HepG2 (cell line): ENCODE results near the gene ZNF446. TPM values are rescaled to one million over a fixed set of nuclear protein-coding genes. Genes with fewer than 3 reads are reported as not detected.
A peak's percentile ranks its signal among the peaks of the same experiment; 100 is the strongest.

Experiments used
- ATAC-seq: fragments of 200-7000 bp; cut with Tn5 transposase; 3 replicates; pipeline ENCODE4 v1.9.1; 2020; ENCODE audit warnings: mild to moderate bottlenecking, moderate library complexity
- BruUV-seq: library from RNA; stranded (reverse); fragments of 400-500 nt; replicated peaks from 2 replicates; lab custom pipeline; 2021; lab: Mats Ljungman, UMichigan
- CTCF ChIA-PET: fragments of 300-600 bp; formaldehyde crosslinking; extraction: SDS; loops from one replicate; lab custom pipeline; 2021; ENCODE audit warnings: low total read pairs, inconsistent platforms, low intra/inter-chr PET ratio; lab: Yijun Ruan, JAX
- POLR2A ChIA-PET: fragments of 350-600 bp; sonication (Branson Sonifier 250); formaldehyde crosslinking; loops from one replicate; lab custom pipeline; 2020; ENCODE audit warnings: antibody characterized with exemption, inconsistent platforms; lab: Yijun Ruan, JAX
- DNase-seq: peaks from one replicate; pipeline ENCODE4 v3.0.0-alpha.2; 2015; ENCODE audit warnings: low spot score
- FAIRE-seq: peaks from 3 replicates; lab custom pipeline; 2011; peaks lifted over from hg19 to GRCh38; lab: Jason Lieb, UNC
- H2AFZ ChIP-seq: one replicate; pipeline ENCODE4 v1.6.1; 2011; ENCODE audit warnings: low read length, inconsistent platforms
- H3K27ac ChIP-seq: fragments of 300-600 bp; 3 replicates; pipeline ENCODE4 v1.8.0; 2011; ENCODE audit warnings: mixed run types, mild to moderate bottlenecking, mixed read lengths, low read length, inconsistent platforms; ENCODE audit not compliant: insufficient read depth; ENCODE audit errors: extremely low read length
- H3K27me3 ChIP-seq, 2 experiments: fragments of 200-600 bp in 1 of 2; 2 replicates in 1 of 2; 3 replicates in 1 of 2; pipeline versions ENCODE4 v1.6.0 to v1.8.0; 2011; ENCODE audit warnings: low read length in 2 of 2, mild to moderate bottlenecking in 2 of 2, moderate library complexity in 2 of 2, inconsistent platforms in 1 of 2; ENCODE audit not compliant: insufficient read depth in 2 of 2, control insufficient read depth in 1 of 2
- H3K36me3 ChIP-seq, 2 experiments: fragments of 200-600 bp in 1 of 2; replicated peaks in 1 of 2; 2 replicates in 1 of 2; 3 replicates in 1 of 2; pipeline versions ENCODE4 v1.5.1 to v1.8.0; 2011; ENCODE audit warnings: low read length in 2 of 2, inconsistent platforms in 1 of 2; ENCODE audit not compliant: insufficient read depth in 2 of 2, control insufficient read depth in 1 of 2
- H3K4me1 ChIP-seq: 2 replicates; pipeline ENCODE4 v1.5.1; 2012; ENCODE audit warnings: low read length, inconsistent platforms; ENCODE audit not compliant: insufficient read depth
- H3K4me2 ChIP-seq: 2 replicates; pipeline ENCODE4 v1.6.0; 2011; ENCODE audit warnings: low read depth, low read length, inconsistent platforms
- H3K4me3 ChIP-seq, 3 experiments: fragments of 200-600 bp in 1 of 3; sonication (generic), shearing (Covaris generic) in 1 of 3; replicated peaks in 1 of 3; 2 replicates each; pipeline ENCODE4 v1.5.1; 2011 to 2016; ENCODE audit warnings: low read length in 3 of 3, inconsistent platforms in 2 of 3, low read depth in 2 of 3, mild to moderate bottlenecking in 2 of 3, control low read depth in 1 of 3, mixed read lengths in 1 of 3; ENCODE audit not compliant: insufficient read depth in 1 of 3
- H3K79me2 ChIP-seq: one replicate; pipeline ENCODE4 v1.6.1; 2011; ENCODE audit warnings: low read length, inconsistent platforms; ENCODE audit not compliant: insufficient read depth
- H3K9ac ChIP-seq: 2 replicates; pipeline ENCODE4 v1.6.0; 2011; ENCODE audit warnings: mild to moderate bottlenecking, low read depth, low read length, inconsistent platforms; ENCODE audit not compliant: insufficient read depth
- H3K9me3 ChIP-seq: 2 replicates; pipeline ENCODE4 v1.5.1; 2012; ENCODE audit warnings: mild to moderate bottlenecking, low read length
- H4K20me1 ChIP-seq: 2 replicates; pipeline ENCODE4 v1.6.0; 2011; ENCODE audit warnings: inconsistent platforms, mild to moderate bottlenecking, low read length, moderate library complexity; ENCODE audit not compliant: insufficient read depth
- ARID2 ChIP-seq: sonication (generic); formaldehyde crosslinking; IDR thresholded peaks from 2 replicates; pipeline ENCODE4 v1.8.1; 2022; ENCODE audit warnings: mild to moderate bottlenecking, missing genetic modification reagents, borderline replicate concordance
- CBX1 ChIP-seq: IDR thresholded peaks from one replicate; pipeline ENCODE4 v1.6.1; 2016; ENCODE audit warnings: antibody characterized with exemption, low read depth
- CENPX ChIP-seq: sonication (generic); formaldehyde crosslinking; IDR thresholded peaks from 2 replicates; pipeline ENCODE4 v1.9.0; 2021; ENCODE audit warnings: mild to moderate bottlenecking, missing genetic modification reagents, moderate library complexity
- EEA1 ChIP-seq: sonication (generic); formaldehyde crosslinking; IDR thresholded peaks from 2 replicates; pipeline ENCODE4 v1.5.1; 2020; ENCODE audit warnings: mild to moderate bottlenecking, missing genetic modification reagents, borderline replicate concordance
- JUNB ChIP-seq: sonication (generic); formaldehyde crosslinking; IDR thresholded peaks from 2 replicates; pipeline ENCODE4 v1.8.0; 2022; ENCODE audit warnings: missing genetic modification reagents, mild to moderate bottlenecking, borderline replicate concordance
- POLR2A ChIP-seq, 2 experiments: IDR thresholded peaks; 2 replicates each; pipeline ENCODE4 v1.6.1; 2011; ENCODE audit warnings: low read depth in 2 of 2, low read length in 2 of 2, mild to moderate bottlenecking in 1 of 2, moderate library complexity in 1 of 2; ENCODE audit not compliant: insufficient read depth in 1 of 2
- RCOR2 ChIP-seq: IDR thresholded peaks from 2 replicates; pipeline ENCODE4 v1.6.1; 2016; ENCODE audit warnings: missing biosample characterization, missing genetic modification reagents
- SMAD1 ChIP-seq: sonication (generic); formaldehyde crosslinking; IDR thresholded peaks from 2 replicates; pipeline ENCODE4 v1.4.0; 2020; ENCODE audit warnings: missing genetic modification reagents, low read depth, mild to moderate bottlenecking, borderline replicate concordance
- SNRNP70 ChIP-seq: fragments of 200-400 bp; formaldehyde crosslinking; IDR thresholded peaks from 2 replicates; pipeline ENCODE4 v1.6.1; 2017; ENCODE audit warnings: mild to moderate bottlenecking, low read depth, low read length, moderate library complexity
- SRF ChIP-seq: IDR thresholded peaks from 2 replicates; pipeline ENCODE4 v1.6.1; 2011; ENCODE audit warnings: mild to moderate bottlenecking, low read depth, low read length, moderate library complexity
- TAF15 ChIP-seq: fragments of 200-400 bp; formaldehyde crosslinking; IDR thresholded peaks from one replicate; pipeline ENCODE4 v1.6.1; 2018; ENCODE audit warnings: mild to moderate bottlenecking, low read depth, low read length; ENCODE audit not compliant: poor library complexity, severe bottlenecking
- ZBTB26 ChIP-seq: IDR thresholded peaks from 2 replicates; pipeline ENCODE4 v1.6.1; 2016; ENCODE audit warnings: missing compliant biosample characterization, missing genetic modification reagents, borderline replicate concordance
- ZNF205 ChIP-seq: IDR thresholded peaks from 2 replicates; pipeline ENCODE4 v1.6.1; 2018; ENCODE audit warnings: missing biosample characterization, missing genetic modification reagents
- WGBS: methylation state at CpG from one replicate; pipeline ENCODE4 v1.1.6; 2017; ENCODE audit warnings: low lambda C conversion rate; 5-methylcytosine and 5-hydroxymethylcytosine counted together
- in situ Hi-C: cut with HindIII; loops from 2 replicates; pipeline ENCODE4 v1.10.0; 2017; ENCODE audit warnings: low pct_unique_long_range_greater_than_20kb; ENCODE audit not compliant: extremely low pct_ligation_motif_present
- intact Hi-C: fragments of 100-400 bp; cut with micrococcal nuclease; formaldehyde crosslinking; loops from one replicate; pipeline ENCODE4 v1.10.0; 2022; ENCODE audit not compliant: unreplicated experiment
- polyA plus RNA-seq, 8 experiments: library from polyadenylated mRNA; depleted of rRNA in 3 of 8; stranded (reverse) in 7 of 8; unstranded in 1 of 8; fragments of >200 nt; fragmentation: Illumina TruSeq in 4 of 8; extraction: Trizol in 4 of 8; gene quantifications; 2 replicates each; pipeline versions ENCODE4 v1.2.1 to v1.2.3, GENCODE V29; 2011 to 2016; ENCODE audit warnings: low read depth in 4 of 8, missing spikeins in 1 of 8, mixed read lengths in 1 of 8; ENCODE audit not compliant: insufficient read depth in 1 of 8
- total RNA-seq, 5 experiments: library from RNA; depleted of rRNA; stranded (reverse); fragments of >200 nt; fragmentation: Illumina TruSeq; extraction: Trizol; gene quantifications; 2 replicates each; pipeline ENCODE4 v1.2.3, GENCODE V29; 2016; ENCODE audit warnings: low read depth in 1 of 5
- TF ChIP-seq, protein P1 (sequence below): sonication (generic); formaldehyde crosslinking; IDR thresholded peaks from 2 replicates; pipeline ENCODE4 v1.4.0; 2020; ENCODE audit warnings: missing genetic modification reagents
- TF ChIP-seq, protein P2 (sequence below): sonication (generic); formaldehyde crosslinking; IDR thresholded peaks from 2 replicates; pipeline ENCODE4 v1.8.1; 2023; ENCODE audit warnings: mild to moderate bottlenecking, moderate library complexity, missing genetic modification reagents
- TF ChIP-seq, protein P3 (sequence below): sonication (generic); formaldehyde crosslinking; IDR thresholded peaks from 2 replicates; pipeline ENCODE4 v1.4.0; 2020; ENCODE audit warnings: missing genetic modification reagents

The ZNF446 gene
- total and polyA plus RNA-seq, 2 of the 13 experiments (the other 11 are each of a cell fraction or from before 2014, with no cell fraction given), result 3.0 to 3.6 TPM

GRCh38 chr19:58518256-58519086, 42.3 kb downstream of the ZNF446 start (continued):
- no peak for TF ChIP-seq CENPX (CRISPR knock-in tag)
- TF ChIP-seq JUNB, result no peak
- no peak for TF ChIP-seq ZBTB26 (CRISPR knock-in tag)

- H3K4me2 ChIP-seq, result peak overlapping the region; percentile 93
- H3K4me3 ChIP-seq, result peak overlapping the region; percentile 78 to 94 (median 90)
- no peaks in the 10 kb centered on the region for H4K20me1 ChIP-seq
- peak; percentile 73 for DNase-seq
- WGBS, result 2% methylated on average over 9 of the region's 14 CpGs
- H3K27me3 ChIP-seq, result no peaks in the 10 kb centered on the region; a peak in 1 of 5 replicates
- peak; percentile 73 for ATAC-seq
- no peak overlapping the region for H2AFZ ChIP-seq
- POLR2A ChIA-PET, result interaction anchor here (0.8 to 4.1 kb wide), 11 partner anchors 8 to 193 kb away, joined by 3 to 59 read pairs (median 14); partner anchors contain the start of genes CHMP2A, SLC27A5, TRIM28 and UBE2M
- H3K79me2 ChIP-seq, result peaks cover 25% of the 10 kb centered on the region
- FAIRE-seq, result peak; percentile 54
- BruUV-seq, result no TSS peak
- peaks cover 5 to 6% of the 10 kb centered on the region in 2 experiments; a peak in 4 of 5 replicates for H3K36me3 ChIP-seq
- peak overlapping the region; percentile 89 for H3K9ac ChIP-seq
- H3K9me3 ChIP-seq, result no peaks in the 10 kb centered on the region
- CTCF ChIA-PET, result no interaction called here
- peak overlapping the region; percentile 88 for H3K27ac ChIP-seq
- intact Hi-C loops (loop anchor here (2.0 to 5.0 kb wide), 3 partner anchors 20 to 192 kb away; partner anchors contain the start of genes ZNF324 and ZSCAN22), in situ Hi-C loops (no loop called here)
- H3K4me1 ChIP-seq, result peaks cover 31% of the 10 kb centered on the region
- TF ChIP-seq, protein P1, sequence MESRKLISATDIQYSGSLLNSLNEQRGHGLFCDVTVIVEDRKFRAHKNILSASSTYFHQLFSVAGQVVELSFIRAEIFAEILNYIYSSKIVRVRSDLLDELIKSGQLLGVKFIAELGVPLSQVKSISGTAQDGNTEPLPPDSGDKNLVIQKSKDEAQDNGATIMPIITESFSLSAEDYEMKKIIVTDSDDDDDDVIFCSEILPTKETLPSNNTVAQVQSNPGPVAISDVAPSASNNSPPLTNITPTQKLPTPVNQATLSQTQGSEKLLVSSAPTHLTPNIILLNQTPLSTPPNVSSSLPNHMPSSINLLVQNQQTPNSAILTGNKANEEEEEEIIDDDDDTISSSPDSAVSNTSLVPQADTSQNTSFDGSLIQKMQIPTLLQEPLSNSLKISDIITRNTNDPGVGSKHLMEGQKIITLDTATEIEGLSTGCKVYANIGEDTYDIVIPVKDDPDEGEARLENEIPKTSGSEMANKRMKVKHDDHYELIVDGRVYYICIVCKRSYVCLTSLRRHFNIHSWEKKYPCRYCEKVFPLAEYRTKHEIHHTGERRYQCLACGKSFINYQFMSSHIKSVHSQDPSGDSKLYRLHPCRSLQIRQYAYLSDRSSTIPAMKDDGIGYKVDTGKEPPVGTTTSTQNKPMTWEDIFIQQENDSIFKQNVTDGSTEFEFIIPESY, result peak; percentile 26; the same call in 1 of the 2 replicates
- TF ChIP-seq TAF15, result peak; percentile 41
- TF ChIP-seq EEA1 (CRISPR knock-in tag), result 0 out of 2 replicates have a peak, but pooled peaks have one; percentile 27
- TF ChIP-seq POLR2A (IDR thresholded peaks at IDR 0.05; ENCODE audit: insufficient read depth in 1 of 2, low read depth in 2 of 2, low read length in 2 of 2), result peak in 1 of 2 experiments; percentile 16; a peak in 1 of 4 replicates
- TF ChIP-seq SNRNP70, result no peak
- TF ChIP-seq ARID2 (CRISPR knock-in tag), result no peak
- TF ChIP-seq CBX1, result peak; percentile 25
- TF ChIP-seq, protein P2, sequence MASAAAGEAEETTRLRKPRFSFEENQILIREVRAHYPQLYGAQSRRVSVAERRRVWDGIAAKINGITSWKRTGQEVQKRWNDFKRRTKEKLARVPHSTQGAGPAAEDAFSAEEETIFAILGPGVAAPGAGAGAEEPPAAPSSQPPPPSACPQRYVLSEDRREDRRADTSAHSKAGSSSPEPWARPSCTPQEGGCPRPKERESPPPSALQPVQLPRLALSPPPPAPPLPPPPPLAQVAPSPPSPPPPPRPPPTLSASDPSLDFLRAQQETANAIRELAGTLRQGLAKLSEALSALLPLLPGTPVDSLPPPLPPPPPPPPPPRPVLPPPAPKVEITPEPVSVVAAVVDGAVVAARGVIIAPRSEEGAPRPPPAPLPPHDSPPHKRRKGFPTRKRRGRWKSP (CRISPR knock-in tag), result no peak
- 0 out of 2 replicates have a peak, but pooled peaks have one; percentile 30 for TF ChIP-seq ZNF205 (CRISPR knock-in tag)
- 0 out of 2 replicates have a peak, but pooled peaks have one; percentile 3 for TF ChIP-seq RCOR2 (CRISPR knock-in tag)
- TF ChIP-seq SRF, result no peak
- TF ChIP-seq SMAD1 (CRISPR knock-in tag), result 0 out of 2 replicates have a peak, but pooled peaks have one; percentile 18
- TF ChIP-seq, protein P3, sequence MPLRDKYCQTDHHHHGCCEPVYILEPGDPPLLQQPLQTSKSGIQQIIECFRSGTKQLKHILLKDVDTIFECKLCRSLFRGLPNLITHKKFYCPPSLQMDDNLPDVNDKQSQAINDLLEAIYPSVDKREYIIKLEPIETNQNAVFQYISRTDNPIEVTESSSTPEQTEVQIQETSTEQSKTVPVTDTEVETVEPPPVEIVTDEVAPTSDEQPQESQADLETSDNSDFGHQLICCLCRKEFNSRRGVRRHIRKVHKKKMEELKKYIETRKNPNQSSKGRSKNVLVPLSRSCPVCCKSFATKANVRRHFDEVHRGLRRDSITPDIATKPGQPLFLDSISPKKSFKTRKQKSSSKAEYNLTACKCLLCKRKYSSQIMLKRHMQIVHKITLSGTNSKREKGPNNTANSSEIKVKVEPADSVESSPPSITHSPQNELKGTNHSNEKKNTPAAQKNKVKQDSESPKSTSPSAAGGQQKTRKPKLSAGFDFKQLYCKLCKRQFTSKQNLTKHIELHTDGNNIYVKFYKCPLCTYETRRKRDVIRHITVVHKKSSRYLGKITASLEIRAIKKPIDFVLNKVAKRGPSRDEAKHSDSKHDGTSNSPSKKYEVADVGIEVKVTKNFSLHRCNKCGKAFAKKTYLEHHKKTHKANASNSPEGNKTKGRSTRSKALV (CRISPR knock-in tag), result peak; percentile 23; the same call in 1 of the 2 replicates
These were observed 42.9 kb downstream of the ZNF446 start for GRCh38 chr19:58519087-58519354.
